Ureter (tissue), 1 donor: ENCODE results near the gene GPR25. TPM values are rescaled to one million over a fixed set of nuclear protein-coding genes. Genes with fewer than 3 reads are reported as not detected.
A peak's percentile ranks its signal among the peaks of the same experiment; 100 is the strongest.
"Not testable (repeated sequence)": the region's sequence is repeated elsewhere in the genome, so short reads cannot be mapped to it uniquely, and the experiment has no call there.

Source experiments
- DNase-seq: peaks from one replicate; pipeline ENCODE4 v3.0.0-alpha.2; 2020; ENCODE audit warnings: low spot score
- total RNA-seq: library from RNA; stranded (reverse); gene quantifications from one replicate; pipeline ENCODE4 v1.2.4, GENCODE V29; 2023
- donor health status: DM: yes; HTN: yes; CAD: no.

GPR25 gene
- total RNA-seq, 1 donor from 2014 or later = not detected

DNA sequence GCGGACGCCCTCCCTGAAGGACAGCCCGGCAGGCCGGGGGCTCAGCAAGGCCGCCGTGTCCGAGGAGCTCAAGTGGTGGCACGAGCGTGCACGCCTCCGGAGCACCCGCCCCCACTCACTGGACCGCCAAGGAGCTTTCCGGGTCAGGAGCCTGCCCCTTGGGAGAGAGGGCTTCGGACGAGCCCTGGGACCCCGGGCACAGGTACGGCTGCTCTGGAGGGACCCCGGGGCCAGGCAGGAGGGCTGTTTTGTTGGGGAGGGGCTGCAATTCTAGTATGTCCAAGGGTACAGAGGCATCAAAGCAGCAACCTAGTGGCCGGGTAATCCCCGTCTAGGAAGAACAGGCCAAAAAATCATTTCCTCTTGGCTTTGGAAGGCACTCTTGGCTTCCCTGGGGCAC, 39.2 kb downstream of the GPR25 start:
- not testable (repeated sequence) for DNase-seq

DNA sequence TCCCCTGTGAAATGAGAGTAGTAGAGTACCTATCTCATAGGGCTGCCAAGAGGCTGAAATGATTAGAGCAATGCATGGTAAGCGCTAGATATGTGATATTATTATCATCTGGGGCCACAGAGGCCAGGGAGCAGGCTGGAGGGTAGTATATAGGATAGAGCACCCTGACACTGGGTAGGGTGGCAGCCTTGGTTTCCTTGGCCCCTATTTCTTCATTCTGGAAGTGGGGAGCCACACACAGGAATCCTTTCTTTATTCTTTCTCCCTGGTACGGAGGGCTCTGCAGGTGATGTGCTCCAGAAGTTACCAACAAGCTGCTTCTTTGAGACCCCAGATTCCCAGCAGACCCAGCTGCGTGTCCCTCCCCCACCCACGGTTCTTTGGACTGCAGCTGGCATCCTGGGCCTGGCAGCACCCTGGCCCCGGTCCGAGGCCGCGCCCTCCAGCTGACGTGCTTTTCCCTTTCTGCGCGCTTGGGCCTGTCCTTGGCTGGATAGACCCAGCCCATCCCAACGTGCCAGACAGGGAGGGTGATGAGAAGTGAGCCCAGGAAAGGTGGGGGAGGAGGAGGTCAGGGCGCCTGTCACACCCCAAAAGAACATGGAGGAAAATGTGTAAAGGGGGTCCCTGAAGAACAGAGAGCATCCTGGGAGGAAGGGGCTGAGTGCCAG, 40.1 kb downstream of the GPR25 start:
- no peak for DNase-seq

GRCh38 chr1:200916152-200916551, 43.4 kb downstream of the GPR25 start:
- no peak for DNase-seq

DNA sequence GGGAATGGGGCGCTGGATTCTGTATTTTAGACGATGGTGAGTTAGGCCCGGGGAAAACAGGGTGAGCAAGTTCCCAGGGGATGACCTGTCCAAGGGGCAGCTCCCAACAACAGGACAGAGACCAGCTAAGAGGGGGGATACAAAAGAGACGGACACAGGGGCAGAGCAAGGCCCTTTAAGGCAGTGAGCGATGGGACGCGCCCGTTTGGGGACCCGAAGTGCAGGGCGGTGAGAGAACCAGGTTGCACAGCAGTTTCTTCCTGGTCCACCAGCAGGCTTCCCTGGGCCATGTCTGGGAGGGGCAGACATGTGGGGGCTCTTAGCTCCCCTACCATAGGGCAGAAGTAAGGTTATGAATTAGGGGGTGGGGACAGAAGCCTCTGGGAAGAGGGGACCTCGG, 43.9 kb downstream of the GPR25 start:
- no peak for DNase-seq

DNA sequence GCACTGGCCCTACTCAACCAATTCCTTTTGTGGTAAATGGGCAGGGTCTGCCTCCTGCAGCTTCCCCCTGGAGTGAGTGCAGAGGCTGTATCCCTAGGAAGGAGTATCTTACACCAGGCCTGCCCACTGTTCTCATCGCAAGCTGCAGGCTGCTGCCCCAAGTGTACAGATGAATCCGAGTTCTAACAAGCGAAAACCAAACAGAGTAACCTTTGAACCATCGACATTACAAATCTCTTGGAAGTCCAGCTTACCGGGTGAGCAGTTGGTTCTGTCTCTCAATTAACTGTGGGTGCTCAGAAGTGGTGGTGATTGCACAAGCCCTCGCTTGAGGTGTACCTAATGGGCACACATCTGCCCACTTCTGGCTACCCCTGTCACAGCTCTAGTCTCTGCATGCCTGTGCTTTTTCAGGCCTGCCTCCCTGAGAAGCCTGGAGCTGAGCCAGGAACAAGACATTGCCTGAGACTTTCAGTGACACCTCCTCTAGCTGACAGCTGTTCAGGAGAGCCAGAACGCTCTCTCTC, 44.6 kb downstream of the GPR25 start:
- peak; percentile 83 for DNase-seq

- DNase-seq = no peak
These were observed 45.2 kb downstream of the GPR25 start for GRCh38 chr1:200918006-200918405.

DNA sequence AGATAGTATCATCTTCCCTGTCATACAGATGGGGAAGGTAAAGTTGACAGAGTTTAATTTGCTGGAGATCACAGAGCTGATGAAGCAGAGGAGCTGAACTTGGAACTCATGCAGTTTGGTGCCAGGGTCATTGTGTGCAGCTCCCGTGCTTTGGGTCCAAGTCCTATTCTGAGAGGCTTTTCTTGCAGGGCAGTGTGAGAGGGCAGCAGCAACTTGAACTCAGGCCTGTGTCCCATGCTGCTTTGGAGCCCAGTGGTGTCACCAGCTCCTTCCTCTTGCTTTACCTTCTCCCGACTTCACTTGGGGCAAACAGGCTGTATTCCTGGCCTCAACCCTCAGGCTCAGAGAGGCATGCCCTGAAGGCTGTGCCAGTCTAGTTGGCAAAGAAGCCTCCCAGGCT, 46.6 kb downstream of the GPR25 start:
- no peak for DNase-seq

DNA sequence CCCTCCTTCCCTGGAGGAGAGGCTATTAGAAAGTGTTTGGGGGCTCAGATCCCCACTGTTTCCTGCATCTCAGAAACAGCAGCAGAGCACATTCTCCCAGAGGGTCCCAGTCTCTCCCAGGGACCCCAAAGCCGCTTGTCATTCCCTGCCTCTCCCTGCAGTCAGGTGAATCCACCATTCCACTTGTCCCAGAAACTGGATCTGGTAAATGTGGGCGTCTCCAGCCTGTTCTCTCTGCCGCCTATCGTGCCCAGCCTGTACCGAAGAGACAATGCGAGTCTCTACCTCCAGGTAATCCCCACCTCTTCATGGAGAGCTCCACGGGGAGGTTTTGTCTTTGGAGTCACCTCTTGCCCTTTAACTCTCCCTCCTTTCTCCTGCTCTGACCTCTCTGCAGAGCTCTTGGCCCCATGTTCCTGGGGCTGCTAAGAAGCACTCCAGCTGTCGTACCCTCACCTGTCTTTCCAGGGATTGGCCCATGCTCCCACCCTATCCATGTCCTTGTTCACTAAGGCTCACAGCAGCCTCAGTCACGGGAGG, 48.9 kb downstream of the GPR25 start:
- no peak for DNase-seq

DNA sequence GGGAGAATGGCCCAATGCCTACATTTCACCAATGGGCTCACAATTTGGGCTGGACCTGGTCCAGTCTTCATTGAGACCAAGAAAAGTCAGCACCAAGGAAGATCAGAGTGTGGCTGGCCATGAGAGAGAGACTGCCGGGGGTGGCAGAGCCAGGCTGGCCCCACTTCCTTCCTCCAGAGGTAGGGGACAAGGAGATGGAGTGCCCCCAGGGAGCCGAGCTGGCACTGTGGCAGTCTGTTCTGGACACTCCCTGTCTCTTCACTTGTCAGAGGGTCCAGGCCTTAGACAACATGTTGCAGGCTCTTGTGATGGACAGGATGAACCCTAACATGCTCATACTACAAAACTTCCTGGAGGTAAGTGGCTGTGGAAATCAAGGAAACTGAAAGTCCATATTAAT, 49.6 kb downstream of the GPR25 start:
- DNase-seq = no peak

DNA sequence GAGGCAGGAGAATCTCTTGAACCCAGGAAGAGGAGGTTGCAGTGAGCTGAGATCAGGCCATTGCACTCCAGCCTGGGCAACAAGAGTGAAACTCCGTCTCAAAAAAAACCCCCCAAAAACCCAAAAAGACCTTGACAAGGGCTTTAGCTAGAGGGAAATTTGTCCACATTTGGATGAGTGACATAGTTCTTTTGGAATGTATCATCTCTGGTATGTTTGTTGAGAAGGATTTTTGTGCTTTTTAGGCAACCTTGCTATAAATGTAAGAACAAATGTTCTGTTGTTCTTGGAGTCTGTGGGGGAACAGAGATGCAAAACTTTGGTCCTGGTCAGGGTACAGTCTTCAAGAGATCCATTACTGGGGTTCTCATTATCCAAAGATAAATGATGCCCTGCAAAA, 50.8 kb downstream of the GPR25 start:
- no peak for DNase-seq

Other genes with a start within 250 kb of the GPR25 start
- 30.6 TPM for gene DDX59, start 203.1 kb upstream of the GPR25 start, total RNA-seq
- 37.8 TPM for gene CAMSAP2, start 134.1 kb upstream of the GPR25 start, total RNA-seq
- gene INAVA, start 21.9 kb downstream of the GPR25 start, total RNA-seq = 83.2 TPM
- 10.7 TPM for gene KIF21B, start 150.7 kb downstream of the GPR25 start, total RNA-seq
- gene CACNA1S, start 239.4 kb downstream of the GPR25 start, total RNA-seq = not detected